GM18507 (cell line): Measurements from ENCODE around the gene STKLD1.
A peak's percentile ranks its signal among the peaks of the same experiment; 100 is the strongest.
"Not testable (repeated sequence)": the region's sequence is repeated elsewhere in the genome, so short reads cannot be mapped to it uniquely, and the experiment has no call there.

Source experiments
- DNase-seq: peaks from one replicate; pipeline ENCODE4 v3.0.0; 2011; ENCODE audit warnings: low read depth; ENCODE audit not compliant: insufficient read length; ENCODE audit errors: extremely low spot score
- FAIRE-seq: peaks from 2 replicates; lab custom pipeline; 2011; peaks lifted over from hg19 to GRCh38; lab: Jason Lieb, UNC

Gene STKLD1

DNA sequence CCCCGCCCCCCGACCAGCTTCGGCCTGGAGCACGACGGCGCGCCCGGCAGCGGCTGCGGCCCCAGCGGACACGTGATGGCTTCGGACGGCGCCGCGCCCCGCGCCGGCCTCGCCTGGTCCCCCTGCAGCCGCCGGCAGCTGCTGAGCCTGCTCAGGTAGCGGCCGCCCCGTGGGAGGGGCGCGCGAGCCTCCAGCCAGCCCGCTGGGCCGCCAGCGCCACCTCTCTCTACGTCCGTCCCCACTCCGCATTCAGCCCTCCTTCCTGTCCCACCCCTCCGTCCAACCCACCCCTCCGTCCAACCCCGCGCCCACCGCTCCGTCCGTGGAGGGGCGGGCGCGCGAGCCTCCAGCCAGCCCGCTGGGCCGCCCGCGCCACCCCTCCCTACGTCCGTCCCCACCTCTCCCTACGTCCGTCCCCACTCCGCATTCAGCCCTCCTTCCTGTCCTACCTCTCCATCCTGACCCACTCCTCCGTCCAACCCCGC, 52.5 kb downstream of the STKLD1 start:
- FAIRE-seq (no peak), DNase-seq (no peak)

DNA sequence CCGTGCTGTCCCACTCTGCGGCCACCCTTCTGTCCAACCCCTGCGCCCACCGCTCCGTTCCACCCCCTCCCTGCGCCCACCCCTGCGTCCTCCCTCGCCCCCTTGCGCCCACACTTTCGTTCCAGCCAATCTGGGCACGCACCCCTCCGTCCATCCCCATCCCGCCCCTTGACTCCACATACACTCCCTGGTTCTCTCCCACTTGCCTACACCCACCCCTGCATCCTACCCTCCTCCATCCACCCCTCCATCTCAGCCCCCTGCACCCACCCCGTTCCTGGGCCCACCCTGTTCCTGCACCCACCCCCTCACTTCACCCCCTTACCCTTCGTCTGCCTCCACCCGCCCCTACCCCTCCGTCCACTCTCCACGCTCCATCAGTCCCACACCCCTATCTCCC, 53.0 kb downstream of the STKLD1 start:
- no peak for FAIRE-seq
- no peak for DNase-seq

DNA sequence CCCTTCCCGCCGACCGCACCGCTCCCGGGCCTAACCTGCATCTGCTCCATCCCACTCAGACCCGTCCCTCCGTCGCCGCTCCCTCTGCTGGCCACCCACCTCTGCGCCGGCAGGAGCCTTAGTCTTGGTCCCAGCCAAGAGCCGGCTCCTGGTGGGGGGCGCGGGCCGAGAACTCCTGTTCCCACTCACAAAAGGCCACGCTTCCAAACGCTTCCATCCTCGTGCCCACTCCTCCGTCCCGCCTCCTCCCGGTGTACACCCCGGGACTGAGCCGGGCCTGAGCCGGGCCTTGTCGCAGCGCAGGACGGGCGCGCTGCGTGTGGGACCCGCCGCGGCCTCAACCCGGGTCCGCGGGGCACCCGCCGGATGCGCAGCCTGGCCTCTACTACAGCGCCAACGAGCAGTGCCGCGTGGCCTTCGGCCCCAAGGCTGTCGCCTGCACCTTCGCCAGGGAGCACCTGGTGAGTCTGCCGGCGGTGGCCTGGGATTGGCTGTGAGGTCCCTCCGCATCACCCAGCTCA, 53.5 kb downstream of the STKLD1 start:
- no peak for FAIRE-seq
- DNase-seq = no peak

DNA sequence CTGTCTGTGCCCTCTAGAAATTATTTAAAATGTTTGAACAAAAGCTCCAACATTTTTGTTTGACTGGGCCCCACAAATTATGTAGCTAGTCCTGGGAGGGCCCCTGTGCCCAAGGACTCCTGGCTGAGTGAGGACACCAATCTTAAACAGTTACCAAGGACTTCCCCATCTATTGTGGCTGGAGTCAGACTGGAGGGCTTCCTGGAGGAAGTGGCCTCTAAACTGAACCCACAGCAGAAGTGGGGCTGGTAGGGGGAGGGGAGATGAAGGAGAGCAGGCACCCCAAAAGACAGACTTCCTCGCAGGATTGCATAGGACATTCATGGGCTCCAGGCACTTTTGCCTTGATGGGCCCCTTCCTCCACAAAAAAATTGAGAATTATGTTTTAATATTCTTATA, 54.1 kb downstream of the STKLD1 start:
- FAIRE-seq = no peak

DNA sequence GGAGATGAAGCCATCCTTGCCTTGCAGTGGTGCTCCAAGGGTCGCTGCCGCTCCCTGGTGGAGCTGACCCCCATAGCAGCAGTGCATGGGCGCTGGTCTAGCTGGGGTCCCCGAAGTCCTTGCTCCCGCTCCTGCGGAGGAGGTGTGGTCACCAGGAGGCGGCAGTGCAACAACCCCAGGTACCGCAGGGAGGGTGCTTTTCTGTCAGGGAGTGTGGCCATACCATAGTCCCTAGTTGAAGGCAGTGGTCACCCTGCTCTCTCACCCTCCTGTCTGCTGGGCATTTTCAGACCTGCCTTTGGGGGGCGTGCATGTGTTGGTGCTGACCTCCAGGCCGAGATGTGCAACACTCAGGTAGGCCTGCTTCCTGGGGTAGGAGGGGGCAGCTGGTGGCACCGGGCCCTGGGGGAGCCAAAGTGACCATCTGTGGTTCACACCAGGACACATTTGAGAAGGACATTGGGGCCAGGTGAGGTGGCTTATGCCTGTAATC, 57.2 kb downstream of the STKLD1 start:
- FAIRE-seq = no peak
- DNase-seq = no peak

More for the DNA sequence above, 54.1 kb downstream of the STKLD1 start:
- DNase-seq = no peak

DNA sequence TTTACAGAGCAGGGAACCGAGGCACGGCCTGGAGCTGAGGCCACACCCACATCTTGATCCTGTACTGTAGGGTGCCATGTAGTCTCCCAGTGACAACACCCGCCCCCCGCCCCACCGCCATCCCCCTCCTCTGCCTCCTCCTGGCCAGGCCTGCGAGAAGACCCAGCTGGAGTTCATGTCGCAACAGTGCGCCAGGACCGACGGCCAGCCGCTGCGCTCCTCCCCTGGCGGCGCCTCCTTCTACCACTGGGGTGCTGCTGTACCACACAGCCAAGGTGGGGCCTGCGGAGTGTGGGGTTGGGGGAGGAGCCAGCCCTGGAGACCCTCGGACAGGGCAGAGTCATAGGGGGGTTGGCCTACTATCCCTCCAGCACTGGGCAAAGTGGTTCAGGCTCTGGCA, 60.5 kb downstream of the STKLD1 start:
- DNase-seq (no peak), FAIRE-seq (no peak)

DNA sequence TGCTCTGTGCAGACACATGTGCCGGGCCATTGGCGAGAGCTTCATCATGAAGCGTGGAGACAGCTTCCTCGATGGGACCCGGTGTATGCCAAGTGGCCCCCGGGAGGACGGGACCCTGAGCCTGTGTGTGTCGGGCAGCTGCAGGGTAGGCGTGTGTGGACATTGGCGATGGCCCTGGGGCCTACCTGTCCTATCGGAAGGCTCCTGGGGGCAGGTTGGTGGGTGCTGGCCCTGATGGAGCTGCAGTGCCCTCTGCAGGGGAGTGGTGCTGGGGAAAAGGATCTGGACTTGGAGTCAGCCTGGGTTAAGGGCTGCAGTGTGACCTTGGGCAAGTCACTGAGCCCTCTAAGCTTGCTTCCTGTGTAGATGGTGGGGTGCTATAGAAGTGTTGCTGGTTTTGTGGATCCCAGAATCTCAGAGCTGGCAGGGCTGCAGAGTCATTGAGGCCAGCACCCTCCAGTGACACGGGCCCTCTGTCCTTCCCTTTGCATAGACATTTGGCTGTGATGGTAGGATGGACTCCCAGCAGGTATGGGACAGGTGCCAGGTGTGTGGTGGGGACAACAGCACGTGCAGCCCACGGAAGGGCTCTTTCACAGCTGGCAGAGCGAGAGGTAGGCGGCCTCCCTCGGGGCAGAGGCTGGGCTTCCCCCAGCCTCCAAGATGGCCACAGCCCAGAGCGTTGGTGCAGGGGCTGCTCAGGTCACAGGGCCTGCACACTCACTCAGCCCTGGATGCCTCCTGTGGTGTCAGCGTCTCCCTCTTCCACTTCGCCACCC, 61.8 kb downstream of the STKLD1 start:
- DNase-seq = peak; percentile 39
- FAIRE-seq = peak; percentile 45

DNA sequence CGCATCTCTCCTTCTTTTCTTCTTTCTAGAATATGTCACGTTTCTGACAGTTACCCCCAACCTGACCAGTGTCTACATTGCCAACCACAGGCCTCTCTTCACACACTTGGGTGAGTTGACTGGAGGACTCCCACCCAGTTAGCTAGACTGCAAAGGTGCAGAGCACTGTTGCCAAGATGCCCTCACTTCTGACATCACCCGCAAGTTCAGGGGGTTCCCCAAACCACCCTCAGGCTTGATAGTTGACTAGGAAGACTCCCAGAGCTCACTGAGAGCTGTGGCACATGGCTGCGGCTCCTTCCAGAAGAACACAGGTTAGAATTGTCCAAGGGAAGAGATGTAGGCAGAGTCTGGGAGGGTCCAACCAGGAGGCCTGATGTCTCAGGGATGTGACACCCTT, 63.2 kb downstream of the STKLD1 start:
- DNase-seq (no peak), FAIRE-seq (no peak)

DNA sequence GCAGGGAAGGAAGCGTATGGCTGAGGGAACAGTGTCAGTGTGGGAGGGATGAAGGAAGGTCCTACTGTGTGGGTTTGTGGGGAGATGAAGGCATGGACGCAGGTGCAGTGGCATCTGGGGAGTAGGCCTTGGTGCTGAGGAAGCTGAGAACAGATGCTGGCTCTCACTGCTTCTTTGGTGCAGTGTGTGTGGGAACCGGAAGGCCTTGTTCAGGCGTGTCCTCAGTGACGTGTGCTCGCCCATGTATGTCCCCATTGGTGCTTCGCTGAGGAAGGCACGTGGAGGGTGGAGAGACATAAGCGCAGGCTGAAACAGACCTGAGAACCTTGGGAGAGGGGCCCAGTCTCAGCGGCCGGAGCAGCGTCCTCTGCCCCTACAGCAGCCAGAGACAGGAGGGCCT, 64.7 kb downstream of the STKLD1 start:
- DNase-seq (peak; percentile 50), FAIRE-seq (peak; percentile 77)

DNA sequence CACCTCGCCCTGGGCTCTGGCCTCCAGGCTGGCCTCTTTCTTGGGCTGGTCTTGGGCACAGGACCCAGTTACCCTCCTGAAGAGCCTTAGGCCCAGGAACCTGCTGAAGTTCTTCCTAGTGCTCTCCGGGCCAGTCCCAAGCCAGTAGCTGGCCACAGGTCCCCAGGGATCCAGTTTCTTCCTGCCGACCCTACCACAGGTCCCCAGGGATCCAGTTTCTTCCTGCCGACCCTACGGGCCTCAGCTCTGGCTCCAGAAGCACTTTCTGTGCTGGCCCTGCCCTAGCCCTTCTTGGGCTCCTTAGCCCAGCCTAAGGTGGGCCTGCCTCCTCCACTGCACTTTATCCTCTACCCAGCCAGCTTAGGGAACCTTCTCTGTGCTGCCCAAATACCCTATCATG, 65.4 kb downstream of the STKLD1 start:
- FAIRE-seq = no peak

DNA sequence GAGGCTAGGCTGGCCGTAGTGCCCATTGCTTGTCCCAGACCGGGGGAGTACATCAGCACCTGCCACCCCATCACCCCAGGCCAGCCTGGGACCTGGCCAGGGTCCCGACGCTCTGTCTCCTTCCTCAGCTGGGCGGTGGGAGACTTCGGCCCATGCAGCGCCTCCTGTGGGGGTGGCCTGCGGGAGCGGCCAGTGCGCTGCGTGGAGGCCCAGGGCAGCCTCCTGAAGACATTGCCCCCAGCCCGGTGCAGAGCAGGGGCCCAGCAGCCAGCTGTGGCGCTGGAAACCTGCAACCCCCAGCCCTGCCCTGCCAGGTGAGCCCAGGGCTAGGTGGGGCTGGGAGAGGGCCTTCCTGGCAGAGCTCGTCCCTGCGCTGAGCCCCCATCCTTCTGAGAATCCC, 67.1 kb downstream of the STKLD1 start:
- no peak for FAIRE-seq
- DNase-seq = no peak

More for the DNA sequence above, 65.4 kb downstream of the STKLD1 start:
- DNase-seq = no peak

DNA sequence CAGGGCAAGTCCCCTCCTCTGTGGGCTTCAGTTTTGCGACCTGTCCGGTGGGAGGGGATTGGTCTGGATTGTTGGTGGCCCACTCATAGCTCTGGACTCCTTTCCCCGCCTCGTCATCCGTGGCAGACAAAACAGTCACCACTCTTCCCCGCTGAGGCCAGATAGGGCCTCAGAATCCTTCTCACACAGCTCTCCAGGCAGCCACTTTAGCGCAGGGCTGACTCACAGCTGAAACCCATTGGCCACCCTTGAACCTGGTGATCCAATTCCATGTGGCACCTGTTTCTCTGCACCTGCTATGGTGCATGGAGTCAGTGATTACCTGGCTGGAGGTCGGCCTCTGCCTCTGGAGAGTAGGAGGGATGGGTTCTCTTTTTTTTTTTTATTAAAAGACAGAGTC, 67.8 kb downstream of the STKLD1 start:
- FAIRE-seq = no peak
- DNase-seq = no peak

DNA sequence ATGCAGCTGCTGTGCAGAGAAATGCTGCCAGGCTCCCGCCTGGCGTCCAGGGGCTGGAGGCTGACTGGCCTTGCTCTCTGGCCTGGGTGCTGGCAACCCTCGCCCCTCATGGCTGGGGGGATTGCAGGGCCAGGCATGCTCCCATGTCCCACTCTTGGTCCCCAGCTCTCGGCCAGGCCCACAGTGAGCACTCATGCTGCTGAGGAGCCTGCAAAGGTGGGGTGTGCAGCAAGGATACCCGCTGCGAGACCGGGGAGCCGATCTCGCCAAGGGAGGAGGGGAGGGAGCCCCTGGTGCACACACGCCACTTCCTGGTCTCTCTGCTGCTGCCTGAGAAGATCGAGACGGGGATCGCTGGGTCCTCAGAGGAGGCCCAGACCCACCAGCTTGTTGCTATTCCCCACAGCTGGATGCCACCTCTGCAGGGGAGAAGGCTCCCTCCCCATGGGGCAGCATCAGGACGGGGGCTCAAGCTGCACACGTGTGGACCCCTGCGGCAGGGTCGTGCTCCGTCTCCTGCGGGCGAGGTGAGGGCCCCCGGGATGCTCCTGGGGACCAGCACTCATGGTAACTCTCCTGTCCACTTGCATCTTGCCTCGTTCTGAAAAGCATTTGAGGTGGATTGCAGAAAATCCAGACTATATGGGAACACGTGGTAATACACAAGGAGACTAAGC, 69.3 kb downstream of the STKLD1 start:
- no peak for FAIRE-seq
- DNase-seq = no peak

DNA sequence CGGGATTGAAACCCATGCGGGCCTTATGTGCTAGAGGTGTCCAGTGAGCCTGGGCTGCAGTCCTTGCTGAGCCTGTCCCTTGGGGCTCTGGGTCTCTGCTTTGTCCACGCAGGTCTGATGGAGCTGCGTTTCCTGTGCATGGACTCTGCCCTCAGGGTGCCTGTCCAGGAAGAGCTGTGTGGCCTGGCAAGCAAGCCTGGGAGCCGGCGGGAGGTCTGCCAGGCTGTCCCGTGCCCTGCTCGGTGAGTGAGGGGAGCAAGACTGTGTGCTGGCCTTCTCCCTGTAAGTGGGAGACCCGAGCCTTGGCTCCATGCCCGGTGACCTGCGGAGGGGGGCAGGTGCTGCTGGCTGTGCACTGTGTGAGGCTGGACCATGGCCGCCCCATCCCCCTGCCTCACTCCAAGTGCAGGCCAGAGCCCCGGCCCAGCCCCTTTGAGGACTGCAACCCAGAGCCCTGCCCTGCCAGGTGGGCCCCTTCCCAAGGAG, 72.4 kb downstream of the STKLD1 start:
- FAIRE-seq (no peak), DNase-seq (no peak)

DNA sequence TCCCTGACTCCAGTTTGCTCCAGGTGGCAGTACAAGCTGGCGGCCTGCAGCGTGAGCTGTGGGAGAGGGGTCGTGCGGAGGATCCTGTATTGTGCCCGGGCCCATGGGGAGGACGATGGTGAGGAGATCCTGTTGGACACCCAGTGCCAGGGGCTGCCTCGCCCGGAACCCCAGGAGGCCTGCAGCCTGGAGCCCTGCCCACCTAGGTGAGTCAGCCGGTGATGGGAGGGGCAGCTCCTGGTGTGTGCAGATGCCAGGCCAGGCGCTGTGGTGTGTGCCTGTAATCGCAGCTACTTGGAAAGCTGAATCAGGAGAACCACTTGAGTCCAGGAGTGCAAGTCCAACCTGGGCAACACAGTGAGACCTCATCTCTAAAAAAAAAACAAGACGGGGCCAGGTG, 73.6 kb downstream of the STKLD1 start:
- DNase-seq (no peak), FAIRE-seq (no peak)

DNA sequence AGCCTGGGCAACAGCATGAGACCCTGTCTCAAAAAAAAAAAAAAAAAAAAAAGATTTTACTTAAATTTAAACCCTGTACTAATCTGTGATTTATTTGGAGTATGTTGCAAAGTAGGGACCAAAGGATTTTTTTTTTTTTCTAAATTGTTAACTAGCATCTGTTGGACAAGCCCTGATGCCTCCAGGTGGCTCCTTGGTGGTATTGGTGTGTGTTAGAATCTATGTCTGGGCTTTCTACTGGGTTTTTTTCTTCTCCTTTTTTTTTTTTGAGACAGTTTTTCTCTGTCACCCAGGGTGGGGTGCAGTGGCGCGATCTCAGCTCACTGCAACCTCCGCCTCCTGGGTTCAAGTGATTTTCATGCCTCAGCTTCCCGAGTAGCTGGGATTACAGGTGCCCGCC, 75.7 kb downstream of the STKLD1 start:
- not testable (repeated sequence) for DNase-seq, FAIRE-seq

DNA sequence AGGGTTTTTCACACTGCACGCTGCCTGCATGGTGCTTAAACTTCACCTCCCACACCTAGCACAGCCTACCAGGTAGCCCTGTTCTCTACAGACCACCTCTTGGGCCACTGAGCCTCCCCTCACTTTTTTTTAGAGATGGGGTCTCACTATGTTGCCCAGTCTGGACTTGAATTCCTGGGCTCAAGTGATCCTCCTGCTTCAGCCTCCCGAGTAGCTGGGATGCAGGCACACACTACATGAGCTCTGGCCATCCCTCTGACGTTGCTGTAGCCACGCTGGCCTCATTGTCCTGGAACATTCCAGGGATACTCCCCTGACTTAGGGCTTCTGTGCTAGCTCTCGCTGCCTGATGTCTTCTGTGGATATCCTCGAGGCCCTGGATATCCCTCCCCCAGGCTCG, 76.4 kb downstream of the STKLD1 start:
- no peak for FAIRE-seq
- no peak for DNase-seq

DNA sequence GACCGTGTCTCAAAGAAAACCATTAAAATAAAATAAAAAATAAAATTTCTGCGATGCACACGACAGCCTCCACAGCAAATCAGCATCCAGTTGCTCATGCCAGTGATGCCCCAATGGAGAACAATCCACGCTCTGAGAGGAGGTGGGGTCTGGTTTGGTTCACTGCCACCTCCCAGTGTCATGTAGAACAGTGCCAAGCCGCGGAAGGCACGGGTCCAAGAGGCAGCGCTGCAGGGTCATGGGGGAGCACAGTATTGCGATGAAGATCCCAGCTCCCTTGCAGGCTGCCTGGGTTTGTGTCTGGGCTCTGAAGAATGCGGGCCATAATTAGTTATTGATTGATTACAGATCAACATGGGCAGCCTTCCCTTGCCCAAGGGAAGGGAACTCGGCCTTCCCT, 77.5 kb downstream of the STKLD1 start:
- DNase-seq (no peak), FAIRE-seq (no peak)

DNA sequence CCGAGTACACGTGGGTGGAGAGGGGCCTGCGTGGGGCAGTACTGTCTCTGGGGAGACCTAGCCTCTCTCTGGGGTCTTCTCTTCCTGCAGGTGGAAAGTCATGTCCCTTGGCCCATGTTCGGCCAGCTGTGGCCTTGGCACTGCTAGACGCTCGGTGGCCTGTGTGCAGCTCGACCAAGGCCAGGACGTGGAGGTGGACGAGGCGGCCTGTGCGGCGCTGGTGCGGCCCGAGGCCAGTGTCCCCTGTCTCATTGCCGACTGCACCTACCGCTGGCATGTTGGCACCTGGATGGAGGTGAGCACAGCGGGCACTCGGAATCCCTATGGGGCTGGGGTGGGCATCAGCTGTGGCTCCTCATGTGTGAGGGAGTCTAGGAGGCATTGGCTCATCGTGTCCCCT, 78.2 kb downstream of the STKLD1 start:
- DNase-seq (no peak), FAIRE-seq (no peak)

DNA sequence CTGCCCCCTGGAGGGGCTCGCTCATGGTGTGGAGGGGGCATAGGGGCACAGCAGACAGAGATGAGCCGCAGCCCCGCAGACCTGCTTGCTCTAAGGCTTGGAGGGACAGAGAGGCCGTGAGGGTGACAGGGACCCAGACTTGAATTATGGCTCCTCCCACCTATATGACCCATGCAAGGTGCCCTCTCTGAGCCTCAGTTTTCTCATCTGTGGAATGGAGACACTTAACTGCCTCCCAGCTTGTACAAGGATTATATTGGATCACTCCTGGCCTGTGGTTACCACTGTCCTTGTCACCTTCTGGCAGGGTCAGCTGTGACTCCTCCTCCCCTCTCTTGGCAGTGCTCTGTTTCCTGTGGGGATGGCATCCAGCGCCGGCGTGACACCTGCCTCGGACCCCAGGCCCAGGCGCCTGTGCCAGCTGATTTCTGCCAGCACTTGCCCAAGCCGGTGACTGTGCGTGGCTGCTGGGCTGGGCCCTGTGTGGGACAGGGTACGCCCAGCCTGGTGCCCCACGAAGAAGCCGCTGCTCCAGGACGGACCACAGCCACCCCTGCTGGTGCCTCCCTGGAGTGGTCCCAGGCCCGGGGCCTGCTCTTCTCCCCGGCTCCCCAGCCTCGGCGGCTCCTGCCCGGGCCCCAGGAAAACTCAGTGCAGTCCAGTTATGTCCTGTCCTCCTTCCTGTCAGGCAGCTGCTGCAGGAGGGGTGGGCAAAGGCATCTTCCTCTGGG, 78.9 kb downstream of the STKLD1 start:
- FAIRE-seq (no peak), DNase-seq (no peak)
